Measurements from ENCODE around the gene ASXL3. TPM values are rescaled to one million over a fixed set of nuclear protein-coding genes. Genes with fewer than 3 reads are reported as not detected.

The ASXL3 gene
- total and polyA plus RNA-seq, 4 donors, result 0.19 to 1.3 (median 0.39) TPM

GRCh38 chr18:33573193-33573592 lies 4.8 kb upstream of the ASXL3 start (continued):
- TF ChIP-seq ZBTB33 (IDR thresholded peaks at IDR 0.05) (no peak), RAD21 (IDR thresholded peaks at IDR 0.05) (no peak), NR2F2 (IDR thresholded peaks at IDR 0.05) (no peak), HNF4A (conservative IDR thresholded peaks at IDR 0.05) (no peak), EGR1 (IDR thresholded peaks at IDR 0.05; ENCODE audit: low read depth in 2 of 2) (no peak)

- no peak for TF ChIP-seq REST (IDR thresholded peaks at IDR 0.05)
- no peak for TF ChIP-seq SP1 (IDR thresholded peaks at IDR 0.05)
- TF ChIP-seq NR2F2 (IDR thresholded peaks at IDR 0.05), result no peak
- no peak for TF ChIP-seq RAD21 (IDR thresholded peaks at IDR 0.05)
- TF ChIP-seq MAX (IDR thresholded peaks at IDR 0.05), result no peak
- no peak for TF ChIP-seq TAF1 (conservative IDR thresholded peaks at IDR 0.05)
- TF ChIP-seq EGR1 (IDR thresholded peaks at IDR 0.05; ENCODE audit: low read depth in 2 of 2), result no peak
- no peak for TF ChIP-seq ZBTB33 (IDR thresholded peaks at IDR 0.05)
- no peak for TF ChIP-seq CTCF (IDR thresholded peaks at IDR 0.05; ENCODE audit: low read depth, low read length, missing input control)
- TF ChIP-seq ATF3 (IDR thresholded peaks at IDR 0.05), result no peak
- H3K9me3 ChIP-seq (ENCODE audit: control insufficient read depth in 4 of 4, low read length in 3 of 4), result no peaks in the 10 kb centered on the region
- no peaks in the 10 kb centered on the region for H3K27me3 ChIP-seq (ENCODE audit: control insufficient read depth in 4 of 4, insufficient read depth in 4 of 4, low read length in 3 of 4)
- no peaks in the 10 kb centered on the region for H3K36me3 ChIP-seq (ENCODE audit: control insufficient read depth in 4 of 4, insufficient read depth in 3 of 4, low read depth in 1 of 4, low read length in 3 of 4)
- H3K4me1 ChIP-seq (ENCODE audit: control insufficient read depth in 4 of 4, insufficient read depth in 4 of 4, low read length in 3 of 4), result peaks cover 0 to 18% (median 7%) of the 10 kb centered on the region in 4 donors
- no peak for DNase-seq (ENCODE audit: low spot score)
- H3K9ac ChIP-seq (ENCODE audit: low read depth in 1 of 2, low read length in 2 of 2), result no peak overlapping the region
- no peak overlapping the region for H3K4me3 ChIP-seq (ENCODE audit: low read depth in 1 of 3, low read length in 3 of 3)
- no peak overlapping the region for H3K27ac ChIP-seq (ENCODE audit: low read depth in 1 of 2, low read length in 2 of 2)
These were observed 2.6 kb upstream of the ASXL3 start for GRCh38 chr18:33575451-33575850.

Data from liver (tissue), 9 donors.